Esophagus muscularis mucosa (tissue), 4 donors: ENCODE results near the gene FGR. TPM values are rescaled to one million over a fixed set of nuclear protein-coding genes. Genes with fewer than 3 reads are reported as not detected.

ENCODE experiments used
- DNase-seq: peaks from one replicate; pipeline ENCODE4 v3.0.0-alpha.2; 2017; ENCODE audit errors: extremely low spot score
- H3K27ac ChIP-seq, 4 donors: fragments of 200-600 bp; sonication (generic); replicated peaks in 1 of 4; 1 replicate in 3 of 4; 2 replicates in 1 of 4; pipeline ENCODE4 v1.5.1; 2016 to 2019; ENCODE audit warnings: mild to moderate bottlenecking in 1 of 4
- H3K27me3 ChIP-seq, 4 donors: fragments of 200-600 bp; sonication (generic); one replicate each; pipeline versions ENCODE4 v1.5.1 to v1.6.0; 2016 to 2019
- H3K36me3 ChIP-seq, 4 donors: fragments of 200-600 bp; sonication (generic); one replicate each; pipeline ENCODE4 v1.5.1; 2016 to 2019
- H3K4me1 ChIP-seq, 4 donors: fragments of 200-600 bp; sonication (generic); one replicate each; pipeline ENCODE4 v1.5.1; 2016 to 2019
- H3K4me3 ChIP-seq, 4 donors: fragments of 200-600 bp; sonication (generic); 1 replicate in 2 of 4; 2 replicates in 2 of 4; pipeline ENCODE4 v1.5.1; 2016 to 2019; ENCODE audit warnings: mild to moderate bottlenecking in 4 of 4, moderate library complexity in 1 of 4
- H3K9me3 ChIP-seq, 4 donors: fragments of 200-600 bp; sonication (generic); 1 replicate in 3 of 4; 2 replicates in 1 of 4; pipeline ENCODE4 v1.5.1; 2016 to 2019
- CTCF ChIP-seq, 3 experiments: fragments of 200-600 bp in 2 of 3; fragments of 450-650 bp in 1 of 3; sonication (generic) in 2 of 3; IDR thresholded peaks; one replicate each; pipeline ENCODE4 v1.5.1; 2017 to 2019; ENCODE audit warnings: antibody characterized with exemption in 3 of 3, mild to moderate bottlenecking in 2 of 3, moderate library complexity in 1 of 3
- EP300 ChIP-seq: sonication (generic); formaldehyde crosslinking; IDR thresholded peaks from one replicate; pipeline ENCODE4 v1.6.1; 2017; ENCODE audit warnings: antibody characterized with exemption
- POLR2A ChIP-seq: fragments of 450-650 bp; IDR thresholded peaks from one replicate; pipeline ENCODE4 v1.6.1; 2017; ENCODE audit warnings: antibody characterized with exemption, moderate library complexity, mild to moderate bottlenecking, low read depth
- POLR2AphosphoS5 ChIP-seq, 2 donors: sonication (generic); formaldehyde crosslinking; IDR thresholded peaks; one replicate each; pipeline ENCODE4 v1.6.1; 2017; ENCODE audit warnings: antibody characterized with exemption in 2 of 2
- WGBS: methylation state at CpG from one replicate; pipeline ENCODE4 v1.1.5; 2018; 5-methylcytosine and 5-hydroxymethylcytosine counted together
- intact Hi-C: fragments of 100-400 bp; cut with DNase I; formaldehyde crosslinking; loops from one replicate; pipeline ENCODE4 v1.15.1; 2023
- total RNA-seq, 4 donors: library from RNA; depleted of rRNA; stranded (reverse); fragments of >200 nt; gene quantifications; one replicate each; pipeline versions ENCODE4 v1.1.0 to v1.2.1, GENCODE V29; 2016

The FGR gene
- total RNA-seq, 4 donors from 2014 or later: 12.0 to 32.1 (median 12.6) TPM

GRCh38 chr1:27668808-27669723 lies 34.1 kb upstream of the FGR start:
- peak in 1 of 2 donors; percentile 67 for TF ChIP-seq POLR2AphosphoS5 (IDR thresholded peaks at IDR 0.05)
- TF ChIP-seq CTCF (IDR thresholded peaks at IDR 0.05): peak; percentile 85 to 93 (median 90)
- no peak for TF ChIP-seq POLR2A
- TF ChIP-seq EP300: no peak
- H3K4me3 ChIP-seq: peak overlapping the region; percentile 51 to 59 (median 54)
- DNase-seq: no peak
- H3K4me1 ChIP-seq: peaks cover 33 to 50% (median 39%) of the 10 kb centered on the region in 4 donors
- H3K27ac ChIP-seq: peak overlapping the region; percentile 23 to 66 (median 38)
- no peaks in the 10 kb centered on the region for H3K27me3 ChIP-seq
- H3K36me3 ChIP-seq: peaks cover 0 to 26% (median 9%) of the 10 kb centered on the region in 4 donors
- intact Hi-C loops: loop anchor here (10.0 kb wide), 1 partner anchor 194 kb away; no protein-coding TSS in a partner anchor
- no peaks in the 10 kb centered on the region for H3K9me3 ChIP-seq
- 14% methylated on average over 36 of the region's 36 CpGs for WGBS

GRCh38 chr1:27668121-27668807 lies 33.3 kb upstream of the FGR start:
- Histone ChIP-seq H3K9me3 (no peaks in the 10 kb centered on the region), H3K27me3 (no peaks in the 10 kb centered on the region), H3K4me3 (no peak overlapping the region), H3K4me1 (peaks cover 37 to 56% (median 43%) of the 10 kb centered on the region in 4 donors), H3K27ac (no peak overlapping the region), H3K36me3 (peaks cover 0 to 26% (median 9%) of the 10 kb centered on the region in 4 donors)
- intact Hi-C loops: loop anchor here (10.0 kb wide), 1 partner anchor 193 kb away; no protein-coding TSS in a partner anchor
- TF ChIP-seq CTCF (IDR thresholded peaks at IDR 0.05) (no peak), EP300 (no peak), POLR2AphosphoS5 (IDR thresholded peaks at IDR 0.05) (no peak), POLR2A (no peak)
- WGBS: 84% methylated on average over 34 of the region's 42 CpGs
- DNase-seq: no peak

GRCh38 chr1:27666791-27667254 lies 31.8 kb upstream of the FGR start:
- Histone ChIP-seq H3K4me3 (no peak overlapping the region), H3K9me3 (no peaks in the 10 kb centered on the region), H3K4me1 (peaks cover 42 to 55% (median 43%) of the 10 kb centered on the region in 4 donors), H3K27me3 (no peaks in the 10 kb centered on the region), H3K36me3 (peaks cover 0 to 26% (median 9%) of the 10 kb centered on the region in 4 donors), H3K27ac (no peak overlapping the region)
- no peak for DNase-seq
- WGBS: 64% methylated on average over 6 of the region's 6 CpGs
- intact Hi-C loops: loop anchor here (10.0 kb wide), 1 partner anchor 192 kb away; no protein-coding TSS in a partner anchor
- TF ChIP-seq CTCF (IDR thresholded peaks at IDR 0.05) (no peak), POLR2AphosphoS5 (IDR thresholded peaks at IDR 0.05) (no peak), EP300 (no peak), POLR2A (no peak)

GRCh38 chr1:27666294-27666693 lies 31.3 kb upstream of the FGR start:
- no peak for DNase-seq
- H3K4me3 ChIP-seq: no peak overlapping the region
- no peaks in the 10 kb centered on the region for H3K27me3 ChIP-seq
- no peak overlapping the region for H3K27ac ChIP-seq
- H3K9me3 ChIP-seq: no peaks in the 10 kb centered on the region
- H3K36me3 ChIP-seq: peaks cover 0 to 26% (median 9%) of the 10 kb centered on the region in 4 donors
- intact Hi-C loops: loop anchor here (10.0 kb wide), 1 partner anchor 191 kb away; no protein-coding TSS in a partner anchor
- TF ChIP-seq EP300 (no peak), POLR2A (no peak), POLR2AphosphoS5 (IDR thresholded peaks at IDR 0.05) (no peak), CTCF (IDR thresholded peaks at IDR 0.05) (no peak)
- peaks cover 36 to 50% (median 37%) of the 10 kb centered on the region in 4 donors for H3K4me1 ChIP-seq
- WGBS: 92% methylated on average over 4 of the region's 4 CpGs
